NCI-H2196 (cell line): ENCODE results near the gene PITPNC1.
"Not testable (repeated sequence)": the region's sequence is repeated elsewhere in the genome, so short reads cannot be mapped to it uniquely, and the experiment has no call there.

Source experiments
- DNase-seq: peaks from one replicate; lab custom pipeline; 2025; ENCODE audit not compliant: unreplicated experiment; lab: John Stamatoyannopoulos, UW

PITPNC1 gene

DNA sequence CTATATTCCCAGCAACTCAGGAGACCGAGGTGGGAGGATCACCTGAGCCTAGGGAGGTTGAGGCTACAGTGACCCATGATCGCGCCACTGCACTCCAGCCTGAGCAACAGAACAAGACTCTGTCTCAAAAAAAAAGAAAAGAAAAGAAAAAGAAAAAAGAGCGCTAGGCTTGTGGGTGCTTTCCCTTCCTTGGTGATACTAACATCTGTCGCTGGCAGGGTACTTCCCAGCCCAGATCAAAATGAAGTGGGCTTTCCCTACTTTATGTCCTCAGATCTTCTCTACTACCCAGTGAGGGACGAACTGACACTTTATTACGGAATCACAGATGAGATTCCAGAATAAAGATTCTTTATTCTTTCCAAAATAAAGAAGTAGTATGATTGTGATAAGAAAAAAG is 236.9 kb downstream of the PITPNC1 start:
- DNase-seq: no peak

DNA sequence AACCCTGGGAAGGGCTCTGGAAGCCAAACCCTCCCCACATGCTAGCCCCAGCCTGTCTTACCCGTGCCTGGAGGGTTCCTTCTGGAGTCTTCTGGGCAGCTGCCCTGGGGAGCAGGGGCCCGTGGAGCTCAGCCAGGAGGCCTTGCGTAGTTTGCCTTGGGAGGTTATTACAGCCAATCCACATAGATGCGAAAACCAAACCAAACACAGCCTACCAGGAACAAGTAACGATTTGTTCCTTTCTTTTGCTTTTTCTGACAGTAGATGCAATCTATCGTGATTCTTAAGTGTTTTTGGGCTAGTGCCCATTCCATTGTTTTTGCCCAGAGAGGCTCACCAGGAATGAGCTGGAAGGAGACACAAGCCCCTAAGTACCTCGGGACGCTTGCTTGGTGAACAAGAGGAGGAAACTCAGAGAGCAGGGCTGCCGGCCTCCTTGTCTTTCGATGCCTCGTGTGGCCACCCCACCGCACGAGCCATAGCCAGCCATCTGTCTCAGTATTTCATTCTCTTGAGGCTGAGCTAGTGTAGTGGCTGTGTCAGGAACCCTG is 238.0 kb downstream of the PITPNC1 start:
- no peak for DNase-seq

DNA sequence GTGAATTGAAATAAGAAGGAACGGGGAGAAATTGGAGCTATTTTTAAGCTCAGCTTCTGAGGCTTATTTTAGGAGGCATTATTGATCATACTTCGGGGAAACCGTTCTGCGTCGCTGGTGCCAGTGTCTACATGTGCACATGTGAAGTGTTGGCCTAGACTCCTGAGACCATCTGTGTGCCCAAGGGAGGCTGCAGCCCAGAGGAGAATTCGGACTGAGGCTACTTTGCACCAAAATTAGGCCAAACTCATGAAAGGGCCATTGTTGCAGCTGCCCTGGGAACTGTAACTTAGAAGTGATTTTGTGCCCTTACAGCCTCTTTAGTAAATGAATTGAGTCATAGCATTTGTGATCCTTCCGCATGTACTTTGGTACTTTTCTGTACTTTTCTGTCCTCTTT is 238.7 kb downstream of the PITPNC1 start:
- no peak for DNase-seq

DNA sequence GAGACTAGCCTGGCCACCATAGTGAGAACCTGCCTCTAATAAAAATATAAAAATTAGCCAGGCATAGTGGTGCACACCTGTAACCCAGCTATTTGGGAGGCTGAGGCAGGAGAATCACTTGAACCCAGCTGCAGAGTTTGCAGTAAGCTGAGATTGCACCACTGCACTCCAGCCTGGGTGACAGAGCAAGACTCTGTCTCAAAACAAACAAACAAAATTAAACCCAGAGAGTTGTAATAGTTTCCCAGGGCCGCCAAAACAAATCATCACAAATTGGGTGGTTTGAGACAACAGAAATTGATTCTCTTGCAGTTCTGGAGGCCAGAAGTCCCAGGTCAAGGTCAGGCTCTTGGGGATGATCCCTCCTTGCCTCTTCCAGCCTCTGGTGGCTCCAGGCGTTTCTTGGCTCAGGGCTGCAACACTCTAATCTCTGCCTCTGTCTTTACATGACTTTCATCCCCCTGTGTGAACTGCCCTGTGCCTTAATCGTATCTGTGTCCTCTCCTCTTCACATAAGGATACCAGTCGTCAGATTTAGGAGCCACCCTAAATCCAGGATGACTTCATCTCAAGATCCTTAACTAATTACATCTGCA is 240.3 kb downstream of the PITPNC1 start:
- DNase-seq: no peak

DNA sequence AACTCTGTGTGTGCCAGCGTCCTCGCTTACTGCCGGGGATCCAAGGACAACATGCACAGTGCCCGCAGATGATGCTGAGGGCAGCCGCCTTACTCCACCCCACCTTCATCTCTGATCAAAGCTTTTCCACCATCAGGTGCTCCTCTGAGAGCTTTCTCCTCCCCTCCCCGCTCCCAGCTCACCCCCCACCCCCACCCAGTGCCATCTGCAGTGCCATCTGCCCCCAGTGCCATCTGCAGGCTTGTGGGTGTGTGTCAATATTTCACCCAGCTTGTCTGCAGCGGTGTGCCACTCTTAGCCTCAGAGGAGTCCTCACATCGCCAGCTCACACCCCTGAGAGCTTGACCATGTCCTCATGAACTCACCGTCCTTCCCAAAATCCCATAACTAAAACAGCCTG is 242.5 kb downstream of the PITPNC1 start:
- no peak for DNase-seq

DNA sequence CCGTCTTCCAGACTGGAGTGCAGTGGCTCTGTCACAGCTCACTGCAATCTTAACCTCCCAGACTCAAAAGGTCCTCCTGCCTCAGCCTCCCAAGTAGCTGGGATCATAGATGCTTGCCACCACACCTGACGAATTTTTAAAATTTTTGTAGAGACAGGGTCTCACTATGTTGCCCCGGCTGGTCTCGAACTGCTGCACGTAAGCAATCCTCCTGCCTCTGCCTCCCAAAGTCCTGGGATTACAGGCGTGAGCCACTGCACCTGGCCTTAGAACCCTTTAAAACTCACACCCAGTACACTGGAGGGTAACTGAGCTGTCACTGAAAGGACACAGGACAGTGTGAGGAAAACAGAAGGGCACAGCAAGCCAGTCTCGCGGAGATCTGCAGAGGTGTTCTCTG is 243.0 kb downstream of the PITPNC1 start:
- no peak for DNase-seq

DNA sequence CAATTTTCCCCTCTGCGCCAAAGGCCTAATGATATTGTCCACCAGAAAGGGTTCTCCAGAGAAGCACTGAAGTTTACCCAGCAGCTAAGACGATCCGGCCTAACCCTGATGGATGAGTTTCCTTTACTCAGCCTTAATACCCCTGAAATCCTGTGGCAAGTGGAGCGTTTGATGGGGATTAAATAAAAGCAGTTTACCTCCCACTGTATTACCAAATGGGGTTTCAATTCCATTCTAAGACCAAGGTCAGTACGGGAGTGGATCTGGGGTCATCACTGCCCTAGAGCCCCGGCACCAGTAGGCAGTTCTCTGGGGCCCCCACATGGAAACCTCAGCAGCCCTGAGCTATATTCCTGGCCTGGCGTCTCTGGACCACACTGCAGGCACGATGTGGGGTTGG is 243.6 kb downstream of the PITPNC1 start:
- no peak for DNase-seq

DNA sequence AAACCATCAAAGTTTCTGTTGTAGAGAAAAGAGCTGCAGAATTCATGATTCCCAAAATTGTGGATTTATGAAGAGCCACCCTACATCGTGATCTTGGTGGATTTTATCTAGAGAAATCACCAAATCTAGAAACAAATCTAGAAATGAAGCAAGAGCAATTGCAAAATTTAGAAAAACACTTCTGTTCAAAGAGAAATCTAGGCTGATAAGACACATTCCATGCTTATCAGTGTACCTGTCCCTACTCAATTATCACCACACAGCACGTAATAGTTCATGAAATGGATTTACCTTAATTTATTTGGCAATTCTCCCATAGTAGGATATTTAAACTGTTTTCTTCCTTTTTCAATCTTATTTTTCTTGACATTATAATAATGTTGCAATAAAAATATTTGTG is 246.7 kb downstream of the PITPNC1 start:
- DNase-seq: no peak

DNA sequence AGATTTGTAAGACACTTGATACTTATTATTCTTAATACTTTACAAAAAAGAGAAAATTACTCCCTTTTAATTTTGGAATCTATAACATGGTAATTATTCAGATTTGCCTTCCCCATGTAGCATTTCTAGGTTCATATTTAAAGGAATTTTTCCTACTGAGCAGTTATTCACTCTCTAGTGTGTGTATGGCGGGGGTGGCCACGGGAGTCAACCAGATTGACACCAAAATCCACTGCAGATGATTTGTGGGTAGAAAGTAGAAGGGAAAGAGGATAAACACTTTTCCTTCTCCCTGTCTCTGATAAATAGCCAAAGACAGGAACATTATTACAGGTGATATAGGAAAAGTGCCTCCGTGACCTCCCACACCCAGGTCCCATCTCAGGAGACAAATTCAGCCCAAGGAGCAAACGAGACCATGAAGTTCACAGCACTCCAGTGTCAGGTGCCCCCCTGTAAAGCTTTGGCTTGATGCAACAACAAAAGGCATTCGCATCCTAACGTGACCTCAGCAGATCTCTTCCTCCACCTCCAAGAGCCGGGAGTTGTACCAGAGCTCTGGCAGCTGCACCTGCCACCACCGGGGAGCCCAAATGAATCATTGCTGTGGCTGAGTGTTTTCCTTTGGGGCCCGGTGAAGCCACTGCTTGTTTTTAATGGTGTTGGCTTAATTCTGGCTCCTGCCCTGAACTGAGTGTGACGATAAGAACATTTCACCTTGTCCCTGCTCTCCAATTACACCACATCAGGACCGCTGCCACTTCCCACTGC is 248.0 kb downstream of the PITPNC1 start:
- DNase-seq: peak; percentile 63

DNA sequence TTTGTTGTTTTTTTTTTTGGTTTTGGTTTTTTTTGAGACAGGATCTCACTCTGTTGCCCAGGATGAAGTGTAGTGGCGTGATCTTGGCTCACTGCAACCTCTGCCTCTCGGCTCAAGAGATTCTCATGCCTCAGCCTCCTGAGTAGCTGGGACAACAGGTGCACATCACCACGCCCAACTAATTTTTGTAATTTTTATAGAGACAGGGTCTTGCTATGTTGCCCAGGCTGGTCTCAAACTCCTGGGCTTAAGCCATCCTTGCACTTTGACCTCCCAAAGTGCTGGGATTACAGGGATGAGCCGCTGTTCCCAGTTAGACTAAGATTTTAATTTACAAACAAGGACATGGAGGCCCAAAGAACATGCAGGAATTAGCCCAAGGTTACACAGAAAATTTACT is 248.9 kb downstream of the PITPNC1 start:
- no peak for DNase-seq

DNA sequence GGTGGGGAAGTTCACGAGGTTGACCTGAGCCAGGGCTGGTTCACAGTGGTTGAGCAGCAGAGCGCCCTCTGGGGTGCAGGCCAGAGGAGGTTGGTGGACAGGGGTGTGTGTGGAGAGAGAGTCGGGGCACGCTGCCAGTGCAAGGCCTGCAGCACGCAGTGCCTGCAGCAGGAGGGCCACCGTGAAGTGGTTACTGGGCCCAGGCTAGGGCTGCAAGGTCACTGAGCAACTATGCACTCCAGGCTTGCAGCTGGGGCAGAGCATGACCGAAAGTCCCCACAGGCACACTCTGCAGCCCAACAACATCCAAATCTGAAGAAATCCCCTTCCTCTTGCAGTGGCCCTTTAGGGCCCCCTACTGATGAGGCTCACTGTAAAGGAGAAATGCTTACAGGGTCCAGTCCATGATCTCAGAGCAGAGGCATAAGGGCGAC is 251.5 kb downstream of the PITPNC1 start:
- no peak for DNase-seq

DNA sequence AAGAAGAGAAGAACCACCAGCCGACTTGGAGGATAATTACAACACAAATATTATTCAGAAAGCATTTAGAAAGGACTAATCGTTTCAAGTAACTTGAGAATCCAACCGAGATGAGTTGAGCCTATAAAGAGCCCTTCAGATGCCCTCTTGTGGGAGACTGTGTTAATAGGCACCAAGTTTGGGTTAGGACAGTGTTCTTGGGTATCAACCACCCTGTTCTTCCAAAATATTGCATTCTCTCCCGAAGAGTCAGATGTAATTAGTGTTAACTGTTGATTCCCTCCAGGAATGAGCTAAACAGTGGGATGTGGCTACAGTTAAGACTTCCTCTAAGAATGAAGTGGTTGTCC is 252.9 kb downstream of the PITPNC1 start:
- DNase-seq: peak; percentile 60

DNA sequence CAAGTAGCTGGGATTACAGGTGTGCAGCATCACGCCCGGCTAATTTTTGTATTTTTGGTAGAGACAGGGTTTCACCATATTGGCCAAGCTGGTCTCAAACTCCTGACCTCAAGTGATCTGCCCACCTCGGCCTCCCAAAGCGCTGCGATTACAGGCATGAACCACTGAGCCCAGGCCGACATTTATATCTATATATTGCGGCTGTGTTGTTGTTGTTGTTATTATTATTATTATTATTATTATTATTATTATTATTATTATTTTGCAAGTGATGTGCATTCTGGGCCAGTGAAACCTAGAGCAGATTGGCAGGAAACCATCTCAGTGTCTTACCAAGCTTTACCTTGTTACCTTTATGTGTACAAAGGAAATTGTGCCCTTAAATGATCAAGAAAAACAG is 253.8 kb downstream of the PITPNC1 start:
- not testable (repeated sequence) for DNase-seq

DNA sequence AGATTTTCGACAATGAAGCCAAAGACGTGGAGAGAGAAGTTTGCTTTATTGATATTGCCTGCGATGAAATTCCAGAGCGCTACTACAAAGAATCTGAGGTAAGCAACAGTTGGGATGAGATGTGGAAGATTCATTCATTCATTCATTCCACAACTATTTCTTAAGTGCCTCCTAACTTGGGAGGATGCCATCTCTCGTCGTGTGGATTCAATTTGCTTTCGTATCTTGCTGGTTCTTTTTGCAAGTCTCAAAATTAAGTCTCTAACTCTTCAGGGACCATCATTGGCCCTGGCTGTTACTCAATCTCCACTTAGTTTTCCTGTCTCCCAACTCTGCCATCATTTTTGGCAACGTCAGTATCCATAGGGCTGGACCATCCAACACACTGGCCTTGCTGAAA is 255.1 kb downstream of the PITPNC1 start:
- no peak for DNase-seq

DNA sequence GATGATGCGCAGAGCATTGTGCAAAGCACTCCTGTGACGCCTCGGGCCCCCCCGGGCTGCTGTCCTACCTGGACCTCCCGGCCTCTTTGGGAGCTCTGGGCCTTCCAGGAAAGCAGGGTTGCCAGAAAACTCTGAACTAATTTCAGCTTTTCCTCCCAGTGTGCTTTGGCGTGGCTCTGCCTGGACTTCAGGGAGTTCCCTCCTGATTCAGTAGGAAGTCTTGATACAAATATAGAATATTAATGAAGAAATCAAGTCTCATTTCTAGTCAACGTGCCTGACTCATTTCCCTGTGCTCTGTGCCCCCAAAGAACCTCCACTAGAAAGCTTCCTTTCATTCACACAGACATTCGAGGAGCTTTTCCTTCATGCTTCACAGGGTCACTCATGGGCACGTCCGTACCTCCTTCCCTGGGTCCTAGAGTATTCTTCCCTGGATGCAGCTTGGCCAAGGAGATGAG is 256.7 kb downstream of the PITPNC1 start:
- DNase-seq: no peak

DNA sequence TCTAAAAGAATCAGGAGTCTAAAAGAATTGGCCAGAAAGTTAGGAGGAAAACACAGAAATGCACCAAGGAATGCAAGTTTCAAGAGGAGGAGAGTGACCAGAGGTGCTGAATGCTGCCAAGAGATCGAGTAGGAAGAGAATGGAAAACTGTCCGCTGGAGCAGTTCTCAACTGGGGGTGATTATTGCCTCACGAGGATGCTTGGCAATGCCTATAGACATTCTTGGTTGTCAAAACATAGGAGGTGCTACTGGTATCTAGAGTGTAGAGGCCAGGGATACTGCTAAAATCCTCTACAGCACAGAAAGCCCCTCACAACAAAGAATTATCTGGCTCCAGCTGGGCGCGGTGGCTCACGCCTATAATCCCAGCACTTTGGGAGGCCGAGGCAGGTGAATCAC is 258.6 kb downstream of the PITPNC1 start:
- DNase-seq: no peak

DNA sequence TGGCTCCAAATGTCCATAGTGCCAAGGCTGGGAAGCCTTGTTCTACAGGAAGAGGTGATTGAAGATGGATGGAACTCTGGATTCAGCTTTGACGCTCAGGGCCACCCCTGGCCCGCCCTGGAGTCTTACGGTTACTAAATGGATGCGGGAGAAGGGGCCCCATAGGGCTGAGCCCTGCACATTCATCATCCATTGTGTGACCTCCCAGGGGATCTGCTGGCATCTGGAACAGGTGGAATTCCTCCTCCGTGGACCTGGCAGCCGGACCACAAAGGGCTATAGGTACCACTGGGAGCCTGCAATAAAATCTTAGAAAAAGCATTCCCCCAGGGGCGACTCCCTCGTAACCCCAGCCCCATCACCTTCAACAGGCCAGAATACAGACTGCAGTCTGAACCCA is 259.2 kb downstream of the PITPNC1 start:
- DNase-seq: no peak

DNA sequence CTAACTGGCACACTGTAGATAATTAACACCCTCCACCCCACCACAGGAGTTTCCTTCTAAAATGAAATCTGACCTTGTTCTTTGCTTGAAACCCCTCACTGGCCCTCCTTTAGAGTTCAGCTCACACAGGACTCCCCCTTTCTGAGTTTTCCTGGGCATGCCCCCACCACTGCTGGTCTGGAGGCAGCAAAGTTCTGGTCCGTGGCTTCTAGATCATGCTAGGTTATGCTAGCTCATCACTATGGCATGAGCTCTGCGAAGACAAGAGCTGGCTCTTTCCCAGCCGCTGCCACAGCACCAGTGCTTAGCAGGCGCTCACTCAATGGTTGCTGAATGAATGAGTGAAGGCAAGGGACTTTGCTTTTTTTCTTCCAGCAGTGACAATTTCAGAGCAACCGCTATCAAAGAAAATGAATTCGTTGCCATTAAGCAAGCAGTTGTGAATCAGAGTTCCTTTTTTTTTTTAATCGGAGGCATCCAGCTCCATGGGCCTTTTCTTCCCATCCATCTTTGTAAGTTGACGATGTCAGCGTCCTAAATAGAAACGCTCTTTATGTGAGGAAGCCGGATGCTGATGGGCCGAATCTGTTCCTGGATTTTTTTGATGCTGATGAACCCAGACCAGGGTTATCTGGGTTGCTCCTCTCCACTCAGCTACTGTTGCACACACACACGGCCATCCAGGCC is 259.9 kb downstream of the PITPNC1 start:
- no peak for DNase-seq

DNA sequence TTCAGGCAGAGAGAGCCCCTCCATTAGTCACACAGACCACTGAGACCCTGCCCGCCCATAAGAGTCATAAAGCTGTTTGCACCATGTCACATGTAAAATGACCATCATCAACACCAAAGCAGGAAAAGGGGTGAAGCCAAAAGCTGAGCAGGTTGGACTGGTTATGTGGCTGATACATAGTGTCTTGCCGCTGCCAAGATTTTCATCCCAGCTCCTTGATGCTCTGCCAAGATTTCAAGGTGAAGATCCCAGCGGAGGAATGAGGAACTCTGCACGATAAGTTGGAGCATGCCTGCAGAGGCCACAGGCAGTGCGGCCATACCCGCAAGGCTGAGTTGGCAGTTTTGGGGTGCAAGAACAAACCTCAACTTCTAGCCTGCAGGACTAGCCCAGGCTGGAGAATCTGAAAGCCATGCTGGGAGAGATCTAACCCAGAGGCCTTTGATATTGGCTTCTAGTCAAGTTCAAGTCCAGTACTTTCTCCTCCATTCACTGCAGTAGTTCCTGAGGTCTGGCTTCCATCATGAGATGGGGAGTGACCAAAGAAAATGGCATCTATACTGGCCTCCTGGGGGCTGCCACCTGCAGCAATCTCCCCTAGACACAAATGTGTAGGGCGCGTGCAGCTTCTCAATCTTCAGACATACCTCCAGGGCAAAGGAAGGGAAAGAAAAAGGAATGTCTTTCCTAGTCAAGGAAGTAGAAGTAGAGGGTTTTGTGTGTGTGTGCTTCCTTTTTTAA is 261.0 kb downstream of the PITPNC1 start:
- peak; percentile 57 for DNase-seq

DNA sequence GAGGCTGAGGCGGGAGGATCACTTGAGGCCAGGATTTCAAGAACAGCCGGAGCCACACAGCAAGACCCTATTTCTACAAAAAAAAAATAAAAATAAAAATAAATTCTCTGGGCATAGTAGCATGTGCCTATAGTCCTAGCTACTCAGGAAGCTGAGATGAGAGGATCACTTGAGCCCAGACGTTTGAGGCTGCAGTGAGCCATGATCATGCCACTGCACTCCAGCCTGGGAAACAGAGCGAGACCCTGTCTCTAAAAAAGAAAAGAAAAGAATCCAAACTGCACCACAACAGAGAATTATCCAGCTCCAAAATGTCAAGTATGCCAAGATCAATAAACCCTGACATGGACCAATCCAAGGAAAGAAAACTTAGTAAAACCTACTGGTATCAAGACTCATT is 261.8 kb downstream of the PITPNC1 start:
- DNase-seq: no peak

DNA sequence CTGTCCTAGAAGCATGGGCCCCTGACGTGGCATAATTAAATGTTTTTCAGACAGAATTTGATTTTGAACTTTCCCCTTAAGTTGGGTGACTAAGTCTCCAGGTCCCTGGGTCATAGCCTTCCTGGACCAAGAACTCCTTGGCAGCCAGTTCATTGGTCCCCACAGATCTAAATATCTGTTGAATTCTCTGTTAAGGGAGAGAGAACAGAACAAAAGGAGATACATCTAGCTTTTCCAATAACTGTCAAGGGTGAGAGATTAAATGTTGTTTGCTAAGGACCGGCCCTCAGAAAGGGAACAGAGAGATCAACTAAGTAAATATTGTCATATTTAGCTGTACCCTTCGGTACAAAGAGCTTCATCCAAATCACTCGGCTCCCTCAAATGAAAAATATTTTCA is 262.5 kb downstream of the PITPNC1 start:
- DNase-seq: no peak
